MM.1S (cell line): ENCODE measurements around the gene GJD4.

ENCODE experiments used
- DNase-seq: peaks from one replicate; pipeline ENCODE4 v3.0.0-alpha.2; 2015
- H2AFZ ChIP-seq: fragments of 300-600 bp; sonication (generic); 2 replicates; pipeline ENCODE4 v1.6.0; 2016; ENCODE audit warnings: antibody characterized with exemption, low read length
- H3F3A ChIP-seq: fragments of 300-600 bp; sonication (generic); 2 replicates; pipeline ENCODE4 v1.6.1; 2016; ENCODE audit warnings: mild to moderate bottlenecking, antibody characterized with exemption, low read length, moderate library complexity, mixed read lengths; ENCODE audit not compliant: insufficient read depth
- H3K27ac ChIP-seq: fragments of 300-600 bp; sonication (generic); 2 replicates; pipeline ENCODE4 v1.5.1; 2016; ENCODE audit warnings: mild to moderate bottlenecking, low read length
- H3K27me3 ChIP-seq: fragments of 300-600 bp; sonication (generic); replicated peaks from 2 replicates; pipeline ENCODE4 v1.6.0; 2016; ENCODE audit warnings: low read length; ENCODE audit not compliant: insufficient read depth
- H3K36me3 ChIP-seq: fragments of 300-600 bp; sonication (generic); replicated peaks from 2 replicates; pipeline ENCODE4 v1.6.1; 2016; ENCODE audit warnings: mild to moderate bottlenecking, low read length, mixed read lengths; ENCODE audit not compliant: insufficient read depth
- H3K4me1 ChIP-seq: fragments of 300-600 bp; sonication (generic); 2 replicates; pipeline ENCODE4 v1.6.1; 2016; ENCODE audit warnings: low read length, mixed read lengths
- H3K4me2 ChIP-seq: fragments of 300-600 bp; sonication (generic); 2 replicates; pipeline ENCODE4 v1.6.0; 2016; ENCODE audit warnings: low read depth, low read length
- H3K4me3 ChIP-seq: fragments of 300-600 bp; sonication (generic); 2 replicates; pipeline ENCODE4 v1.5.1; 2016; ENCODE audit warnings: low read length, mixed read lengths
- H3K79me2 ChIP-seq: fragments of 300-600 bp; sonication (generic); 2 replicates; pipeline ENCODE4 v1.6.1; 2016; ENCODE audit warnings: mixed run types, low read length, mixed read lengths
- H3K9ac ChIP-seq: fragments of 300-600 bp; sonication (generic); 2 replicates; pipeline ENCODE4 v1.6.1; 2016; ENCODE audit warnings: low read length, mixed read lengths
- H3K9me2 ChIP-seq: fragments of 300-600 bp; sonication (generic); replicated peaks from 2 replicates; pipeline ENCODE4 v1.6.1; 2016; ENCODE audit warnings: mild to moderate bottlenecking, low read length, mixed read lengths; ENCODE audit not compliant: insufficient read depth
- H3K9me3 ChIP-seq: fragments of 300-600 bp; sonication (generic); replicated peaks from 2 replicates; pipeline ENCODE4 v1.6.1; 2016; ENCODE audit warnings: mild to moderate bottlenecking, low read length, mixed read lengths; ENCODE audit not compliant: insufficient read depth
- H4K20me1 ChIP-seq: fragments of 300-600 bp; sonication (generic); 2 replicates; pipeline ENCODE4 v1.6.1; 2016; ENCODE audit warnings: mild to moderate bottlenecking, low read length, moderate library complexity, mixed read lengths; ENCODE audit not compliant: insufficient read depth
- EZH2 ChIP-seq: fragments of 300-600 bp; sonication (generic); optimal IDR thresholded peaks from 2 replicates; pipeline ENCODE3; 2017; ENCODE audit warnings: low read depth, mild to moderate bottlenecking, antibody characterized with exemption, low read length, mixed read lengths
- EZH2phosphoT487 ChIP-seq: fragments of 300-600 bp; sonication (generic); IDR thresholded peaks from 2 replicates; pipeline ENCODE4 v1.6.1; 2018; ENCODE audit warnings: antibody characterized with exemption, low read length
- TF ChIP-seq, protein P1 (sequence below): fragments of 300-600 bp; sonication (generic); IDR thresholded peaks from 2 replicates; pipeline ENCODE4 v1.5.1; 2016; ENCODE audit warnings: antibody characterized with exemption, low read length, mixed read lengths

Gene GJD4

DNA sequence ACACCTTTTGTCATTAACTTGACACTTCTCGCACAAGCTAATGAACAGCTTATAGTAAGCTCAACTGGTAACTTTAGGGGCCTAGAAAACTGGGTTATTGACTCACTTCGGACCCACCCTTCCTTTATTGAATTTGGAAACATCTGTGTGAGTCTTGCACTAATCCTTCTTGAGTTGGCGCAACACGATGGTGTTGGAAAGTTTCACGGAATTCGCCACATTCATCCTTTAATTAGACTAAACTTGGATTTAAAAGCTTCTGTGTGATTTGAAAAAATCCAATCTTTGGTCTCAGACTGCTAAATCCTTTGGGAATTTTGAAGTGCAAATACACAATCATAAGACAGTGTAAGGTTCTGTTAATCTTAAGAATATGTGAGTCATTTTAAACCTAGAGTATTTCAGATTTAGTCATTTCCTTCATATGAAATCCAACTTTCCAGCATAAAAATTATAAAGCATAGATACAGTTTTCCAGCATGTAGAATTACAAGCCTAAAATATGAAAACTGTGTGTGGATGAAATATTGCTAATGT lies 21.9 kb downstream of the GJD4 start:
- Histone ChIP-seq H3K9me2 (no peaks in the 10 kb centered on the region), H3F3A (no peaks in the 10 kb centered on the region), H3K9ac (no peak overlapping the region), H3K4me3 (no peak overlapping the region), H4K20me1 (no peaks in the 10 kb centered on the region), H3K27ac (no peak overlapping the region), H3K36me3 (no peaks in the 10 kb centered on the region), H2AFZ (no peak overlapping the region), H3K4me2 (no peak overlapping the region), H3K79me2 (no peaks in the 10 kb centered on the region), H3K9me3 (no peaks in the 10 kb centered on the region), H3K4me1 (no peaks in the 10 kb centered on the region), H3K27me3 (no peaks in the 10 kb centered on the region)
- TF ChIP-seq, protein P1, sequence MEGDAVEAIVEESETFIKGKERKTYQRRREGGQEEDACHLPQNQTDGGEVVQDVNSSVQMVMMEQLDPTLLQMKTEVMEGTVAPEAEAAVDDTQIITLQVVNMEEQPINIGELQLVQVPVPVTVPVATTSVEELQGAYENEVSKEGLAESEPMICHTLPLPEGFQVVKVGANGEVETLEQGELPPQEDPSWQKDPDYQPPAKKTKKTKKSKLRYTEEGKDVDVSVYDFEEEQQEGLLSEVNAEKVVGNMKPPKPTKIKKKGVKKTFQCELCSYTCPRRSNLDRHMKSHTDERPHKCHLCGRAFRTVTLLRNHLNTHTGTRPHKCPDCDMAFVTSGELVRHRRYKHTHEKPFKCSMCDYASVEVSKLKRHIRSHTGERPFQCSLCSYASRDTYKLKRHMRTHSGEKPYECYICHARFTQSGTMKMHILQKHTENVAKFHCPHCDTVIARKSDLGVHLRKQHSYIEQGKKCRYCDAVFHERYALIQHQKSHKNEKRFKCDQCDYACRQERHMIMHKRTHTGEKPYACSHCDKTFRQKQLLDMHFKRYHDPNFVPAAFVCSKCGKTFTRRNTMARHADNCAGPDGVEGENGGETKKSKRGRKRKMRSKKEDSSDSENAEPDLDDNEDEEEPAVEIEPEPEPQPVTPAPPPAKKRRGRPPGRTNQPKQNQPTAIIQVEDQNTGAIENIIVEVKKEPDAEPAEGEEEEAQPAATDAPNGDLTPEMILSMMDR = no peak
- TF ChIP-seq EZH2phosphoT487 (no peak), EZH2 (no peak)
- DNase-seq = no peak

DNA sequence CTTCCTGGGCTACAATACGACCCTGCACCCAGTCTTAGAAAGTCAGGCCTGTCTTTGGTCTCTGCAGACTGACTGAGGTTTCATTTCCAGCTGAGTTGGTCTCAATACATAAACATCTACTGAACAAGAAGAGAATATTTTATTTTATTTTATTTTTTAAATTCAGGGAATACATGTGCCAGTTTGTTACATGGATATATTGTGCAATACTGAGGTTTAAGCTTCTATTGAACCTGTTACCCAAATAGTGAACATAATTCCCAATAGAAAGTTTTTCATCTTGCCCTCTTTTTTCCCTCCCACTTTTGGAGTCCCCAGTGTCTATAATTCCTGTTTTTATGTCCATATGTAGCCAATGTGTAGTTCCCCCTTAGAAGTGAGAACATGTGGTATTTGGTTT lies 26.3 kb downstream of the GJD4 start:
- TF ChIP-seq EZH2phosphoT487 (no peak), EZH2 (no peak)
- TF ChIP-seq, protein P1 = no peak
- no peaks in the 10 kb centered on the region for H3F3A ChIP-seq
- no peak overlapping the region for H2AFZ ChIP-seq
- no peaks in the 10 kb centered on the region for H3K36me3 ChIP-seq
- H3K4me2 ChIP-seq = no peak overlapping the region
- H3K27ac ChIP-seq = no peak overlapping the region
- H4K20me1 ChIP-seq = no peaks in the 10 kb centered on the region
- no peaks in the 10 kb centered on the region for H3K9me2 ChIP-seq
- DNase-seq = no peak
- no peak overlapping the region for H3K9ac ChIP-seq
- no peaks in the 10 kb centered on the region for H3K27me3 ChIP-seq
- H3K4me3 ChIP-seq = no peak overlapping the region
- no peaks in the 10 kb centered on the region for H3K4me1 ChIP-seq
- H3K9me3 ChIP-seq = no peaks in the 10 kb centered on the region
- no peaks in the 10 kb centered on the region for H3K79me2 ChIP-seq

DNA sequence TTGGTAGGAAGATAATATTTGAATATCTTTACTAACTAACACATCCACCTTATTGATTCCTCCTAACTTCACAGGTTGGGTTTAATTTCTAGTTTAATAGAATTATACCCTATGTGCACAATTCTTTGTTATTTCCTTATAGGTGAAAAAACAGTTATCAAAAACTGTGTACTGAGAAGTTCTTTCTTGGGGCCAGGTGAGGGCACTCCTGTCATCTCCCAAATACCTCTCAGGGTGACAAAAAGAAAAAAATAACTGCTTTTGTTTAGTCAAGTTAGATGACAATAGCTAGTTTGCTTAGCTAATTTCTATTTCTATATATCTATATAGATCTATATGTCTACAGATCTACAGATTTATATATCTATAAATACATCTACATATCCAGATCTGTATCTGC lies 26.9 kb downstream of the GJD4 start:
- H3K9me2 ChIP-seq = no peaks in the 10 kb centered on the region
- H3K4me3 ChIP-seq = no peak overlapping the region
- H3K27me3 ChIP-seq = no peaks in the 10 kb centered on the region
- H4K20me1 ChIP-seq = no peaks in the 10 kb centered on the region
- H3F3A ChIP-seq = no peaks in the 10 kb centered on the region
- H3K79me2 ChIP-seq = no peaks in the 10 kb centered on the region
- TF ChIP-seq EZH2phosphoT487 = no peak
- no peak for TF ChIP-seq EZH2
- TF ChIP-seq, protein P1 = no peak
- H3K4me2 ChIP-seq = no peak overlapping the region
- H3K36me3 ChIP-seq = no peaks in the 10 kb centered on the region
- no peak overlapping the region for H2AFZ ChIP-seq
- no peak overlapping the region for H3K27ac ChIP-seq
- no peak overlapping the region for H3K9ac ChIP-seq
- no peaks in the 10 kb centered on the region for H3K4me1 ChIP-seq
- no peak for DNase-seq
- H3K9me3 ChIP-seq = no peaks in the 10 kb centered on the region
